Measurements from ENCODE around the gene ARHGAP6.

The ARHGAP6 gene

DNA sequence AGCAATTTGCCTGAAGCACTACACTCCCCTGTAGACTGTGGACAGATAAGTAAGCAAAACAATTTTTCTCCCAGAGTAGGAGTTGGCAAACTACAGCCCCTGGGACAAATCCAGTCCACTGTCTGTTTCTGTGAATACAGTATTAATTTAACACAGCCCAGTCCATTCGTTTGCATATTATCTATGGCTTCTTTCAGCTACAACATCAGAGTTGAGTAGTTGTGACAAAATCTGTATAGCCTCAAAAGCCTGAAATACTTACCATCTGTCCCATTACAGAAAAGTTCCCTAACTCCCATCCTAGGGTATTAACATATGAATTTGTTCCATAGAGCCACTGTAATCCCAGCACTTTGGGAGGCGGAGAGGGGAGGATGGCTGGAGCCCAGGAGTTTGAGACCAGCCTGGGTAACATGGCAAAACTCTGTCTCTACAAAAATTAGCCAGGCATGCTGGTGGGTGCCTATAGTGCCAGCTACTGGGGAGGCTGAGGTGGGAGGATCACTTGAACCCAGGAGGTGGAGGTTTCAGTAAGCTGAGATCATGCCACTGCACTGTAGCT is 319.5 kb downstream of the ARHGAP6 start:
- DNase-seq = no peak

- no peak for DNase-seq
Observed at GRCh38 chrX:11342673-11343072, 323.0 kb downstream of the ARHGAP6 start.

DNA sequence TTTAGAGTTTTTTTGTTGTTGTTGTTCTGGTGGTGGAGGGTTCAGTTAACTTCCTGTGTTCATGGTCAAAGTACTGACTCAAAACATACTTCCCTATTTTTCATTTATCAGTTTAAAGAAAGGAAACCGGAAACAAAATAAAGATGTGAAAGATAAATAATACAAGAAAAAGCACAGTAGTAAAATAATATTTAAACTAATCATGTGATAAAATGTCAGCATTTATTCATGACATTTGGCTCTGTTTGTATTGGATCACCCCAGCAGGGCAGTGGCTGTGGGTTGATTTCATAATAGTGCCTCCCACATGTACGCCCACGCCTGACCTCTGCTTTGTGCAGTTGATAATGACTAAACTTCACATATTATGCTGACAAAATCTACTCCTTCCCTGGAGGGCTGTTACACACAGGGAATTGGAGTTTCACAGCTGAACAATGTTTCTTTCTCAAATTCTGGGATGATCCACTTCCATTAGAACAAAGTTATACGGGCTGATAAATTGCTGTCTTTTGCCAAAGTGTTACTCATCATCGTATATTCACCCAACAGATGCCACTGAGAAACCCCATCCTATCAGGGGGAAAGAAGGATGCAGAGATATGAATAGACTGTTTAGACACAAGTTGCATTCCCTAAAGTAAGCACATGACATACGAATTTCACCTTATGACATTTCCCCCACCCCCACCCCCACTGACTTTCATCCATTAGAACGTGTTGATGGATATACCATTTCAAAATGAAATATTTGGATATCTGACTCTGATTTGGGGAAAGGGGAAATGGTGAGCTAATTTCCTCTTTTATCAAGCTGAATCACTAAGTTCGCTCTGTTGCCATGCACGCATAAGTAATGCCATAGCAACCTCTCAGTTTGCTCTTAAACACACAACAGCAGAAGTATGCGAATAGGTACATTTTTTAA is 324.2 kb downstream of the ARHGAP6 start:
- DNase-seq = no peak

- no peak for DNase-seq
Observed at GRCh38 chrX:11337292-11338009, 328.3 kb downstream of the ARHGAP6 start.

DNA sequence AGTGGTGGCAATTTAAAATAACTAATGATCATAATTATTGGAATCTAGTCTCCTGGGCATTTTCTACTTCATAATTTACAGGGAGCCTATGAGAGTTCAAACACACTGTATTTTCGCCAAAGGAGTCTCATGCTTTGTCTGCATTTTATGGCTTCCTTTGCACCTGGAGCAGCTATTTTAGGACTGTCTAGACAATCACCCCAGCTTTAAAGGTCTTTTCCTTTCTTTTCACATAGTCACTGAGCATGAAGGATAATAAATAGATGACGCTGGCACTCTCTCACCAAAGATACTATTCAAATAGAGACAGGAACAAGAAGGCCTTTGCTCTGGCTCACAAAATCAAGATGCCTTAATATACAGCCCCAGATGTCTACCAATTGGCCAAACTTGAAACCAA is 329.5 kb downstream of the ARHGAP6 start:
- no peak for DNase-seq

GRCh38 chrX:11334165-11334564 is 331.6 kb downstream of the ARHGAP6 start:
- DNase-seq = no peak

DNA sequence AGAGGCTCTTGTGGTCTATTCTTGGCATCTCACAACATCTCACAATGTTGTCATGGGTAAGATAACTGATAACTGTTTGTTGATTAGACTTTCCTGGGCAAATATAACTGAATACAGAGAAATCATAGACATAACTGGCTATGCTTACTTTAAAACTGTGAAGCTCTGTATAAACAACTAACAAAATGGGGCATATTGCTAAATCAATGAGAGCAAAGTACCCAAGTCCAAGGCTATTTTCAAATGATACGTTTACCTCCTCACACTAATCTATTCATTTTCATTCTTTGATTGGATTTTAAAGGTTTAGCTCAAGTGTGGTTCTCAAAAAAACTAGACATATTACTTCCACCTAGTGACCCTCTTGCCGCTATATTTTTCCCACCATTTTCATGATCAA is 333.9 kb downstream of the ARHGAP6 start:
- no peak for DNase-seq

DNA sequence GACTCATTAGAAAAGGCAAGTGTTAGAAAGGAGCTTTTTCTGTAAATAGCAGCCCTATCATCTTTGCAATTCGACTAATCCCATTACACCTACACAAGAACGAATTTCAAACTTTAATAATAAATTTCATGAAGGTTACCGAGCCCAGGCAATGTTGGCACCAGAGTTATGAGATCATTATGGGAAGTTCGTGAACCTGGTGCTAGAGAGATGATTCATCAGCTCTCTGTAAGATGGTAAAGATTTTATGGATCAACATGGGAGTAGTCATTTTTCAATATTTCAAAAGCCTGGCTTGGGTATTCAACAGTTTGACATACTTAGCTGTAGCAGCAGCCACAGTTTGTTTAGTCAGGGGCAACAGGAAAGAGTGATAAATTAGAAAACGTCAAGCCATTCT is 336.7 kb downstream of the ARHGAP6 start:
- DNase-seq = no peak

GRCh38 chrX:11328134-11328533 is 337.6 kb downstream of the ARHGAP6 start:
- DNase-seq = no peak

DNA sequence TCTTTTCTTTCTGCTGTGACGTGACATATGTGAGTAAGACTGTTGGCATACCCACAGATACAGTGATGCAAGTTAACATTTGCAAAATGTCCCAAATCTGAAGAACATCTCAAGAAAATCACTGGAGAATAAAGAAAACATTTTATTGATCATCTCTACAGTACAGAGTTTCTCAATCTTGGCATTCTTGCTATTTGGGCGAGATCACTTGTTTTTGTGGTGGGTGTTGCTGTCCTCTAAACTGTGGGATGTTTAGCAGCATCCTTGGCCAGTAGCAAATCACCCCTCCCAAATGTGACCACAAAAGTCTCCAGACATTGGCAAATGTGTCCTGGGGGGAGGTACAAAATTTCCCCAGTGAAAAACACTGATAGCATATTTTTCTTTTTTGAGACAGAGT is 343.7 kb downstream of the ARHGAP6 start:
- DNase-seq = no peak

DNA sequence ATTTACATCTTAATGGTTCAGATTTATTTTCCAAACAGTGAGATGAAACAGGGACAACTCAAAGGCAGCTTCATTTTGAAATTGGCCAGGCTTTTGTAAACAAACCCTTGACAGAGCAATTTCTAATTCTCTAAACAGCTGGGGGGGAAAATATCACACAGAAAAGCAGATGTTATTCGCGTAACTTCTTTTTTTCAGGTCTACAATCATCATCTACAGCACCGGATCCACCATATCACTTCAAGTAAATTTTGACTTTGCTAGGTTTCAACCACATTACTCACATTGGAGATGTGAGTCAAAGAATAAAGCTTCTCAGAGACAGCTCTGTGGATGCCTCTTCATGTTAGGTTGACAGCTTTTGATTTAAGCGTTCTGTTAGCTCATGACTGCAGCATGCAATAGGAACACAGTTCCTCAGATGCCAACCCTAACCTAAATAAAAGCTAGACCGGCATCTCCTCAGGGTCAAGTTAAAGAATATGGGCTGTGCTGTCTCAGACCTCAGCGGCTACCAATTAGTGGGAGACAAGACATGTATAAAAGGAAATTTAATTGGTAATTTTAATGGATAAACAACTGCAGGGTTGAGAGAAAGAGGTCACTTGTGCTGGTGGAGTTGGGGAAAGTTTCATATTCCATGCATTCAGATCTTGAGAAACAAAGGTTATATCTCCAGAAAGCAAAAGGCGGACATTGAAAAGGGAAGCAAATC is 345.8 kb downstream of the ARHGAP6 start:
- DNase-seq = no peak

- DNase-seq = no peak
Observed at GRCh38 chrX:11311706-11312105, 354.0 kb downstream of the ARHGAP6 start.

DNA sequence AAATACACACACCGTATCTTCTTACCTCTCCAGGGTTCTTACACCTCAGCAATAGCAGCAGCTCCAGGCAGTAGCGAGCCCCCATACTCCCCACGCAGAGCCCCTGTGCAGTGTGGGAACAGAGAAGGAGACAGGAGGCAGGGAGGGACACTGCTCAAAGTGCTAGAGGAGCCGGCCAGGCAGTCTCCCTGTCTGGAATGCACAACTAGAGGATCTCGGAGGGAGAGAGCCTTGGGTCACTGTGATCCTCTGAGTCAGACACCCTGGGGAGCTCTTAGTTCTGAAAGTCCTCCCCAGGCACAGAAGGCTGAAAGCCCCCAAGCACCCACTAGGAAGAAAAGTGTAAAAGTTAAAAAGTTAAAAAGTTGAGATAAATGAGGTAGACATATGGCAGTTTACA is 356.5 kb downstream of the ARHGAP6 start:
- DNase-seq = no peak

- DNase-seq = no peak
Observed at GRCh38 chrX:11305641-11306040, 360.1 kb downstream of the ARHGAP6 start.

GRCh38 chrX:11304829-11305228 is 360.9 kb downstream of the ARHGAP6 start:
- no peak for DNase-seq

- no peak for DNase-seq
Observed at GRCh38 chrX:11298600-11298999, 367.1 kb downstream of the ARHGAP6 start.

- DNase-seq = no peak
Observed at GRCh38 chrX:11296051-11296450, 369.7 kb downstream of the ARHGAP6 start.

DNA sequence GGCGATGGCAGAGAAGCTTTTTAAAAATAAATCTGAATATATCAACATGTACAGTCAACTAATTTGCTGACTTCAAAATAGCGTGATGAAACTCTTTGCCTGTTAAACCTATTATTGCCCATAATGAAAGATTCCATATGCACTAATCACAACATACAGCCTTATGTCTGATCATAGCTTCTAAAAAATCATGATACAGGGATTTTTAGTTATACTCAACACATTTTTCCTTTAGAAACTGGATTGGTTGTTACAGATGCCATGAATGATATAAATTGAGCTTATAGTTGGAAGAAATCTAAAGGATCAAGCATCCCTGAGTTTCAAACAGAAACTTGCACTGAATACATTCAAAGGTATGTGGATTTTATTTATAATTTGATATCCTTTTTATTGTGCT is 372.6 kb downstream of the ARHGAP6 start, which contains the start of gene AMELX:
Gene AMELX (plus strand): TSS at position 301 of the 400 bp plus-strand sequence. CDS start 1,376 bp downstream, outside the sequence.
- no peak for DNase-seq

DNA sequence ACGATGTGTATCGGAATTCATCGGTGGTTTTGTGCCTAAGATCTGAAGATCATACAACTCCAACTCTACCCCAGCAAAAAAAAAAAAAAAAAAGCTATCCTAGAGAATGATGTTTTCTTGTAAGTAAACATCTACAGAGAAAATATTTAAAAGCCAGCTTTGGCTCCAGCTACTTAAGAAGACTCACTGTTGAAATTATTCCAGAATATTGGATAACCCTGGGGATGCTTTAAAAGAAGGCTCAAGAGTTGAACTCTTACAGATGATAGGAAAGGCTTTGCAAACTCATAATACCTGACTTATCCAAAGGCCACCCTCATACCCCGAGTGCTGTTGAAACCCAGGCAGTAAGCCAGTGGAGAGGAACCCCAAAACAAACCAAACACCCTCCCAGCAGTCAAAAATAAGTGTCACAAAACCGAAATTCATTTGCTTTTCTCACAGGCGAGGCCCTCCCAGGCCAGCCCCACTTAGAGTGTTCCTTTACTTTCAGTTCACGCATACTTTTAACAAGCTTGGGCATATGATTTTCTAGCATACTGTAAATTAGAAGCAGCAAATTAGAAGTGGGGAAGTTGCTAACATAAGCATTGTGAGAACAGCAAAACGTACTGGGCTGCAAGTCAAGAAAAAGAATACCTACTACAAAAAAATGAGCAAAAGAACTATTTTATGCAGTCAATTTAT is 375.2 kb downstream of the ARHGAP6 start:
- DNase-seq = no peak

GRCh38 chrX:11287505-11287904 is 378.2 kb downstream of the ARHGAP6 start:
- DNase-seq = no peak

- DNase-seq = no peak
Observed at GRCh38 chrX:11285651-11286050, 380.1 kb downstream of the ARHGAP6 start.

DNA sequence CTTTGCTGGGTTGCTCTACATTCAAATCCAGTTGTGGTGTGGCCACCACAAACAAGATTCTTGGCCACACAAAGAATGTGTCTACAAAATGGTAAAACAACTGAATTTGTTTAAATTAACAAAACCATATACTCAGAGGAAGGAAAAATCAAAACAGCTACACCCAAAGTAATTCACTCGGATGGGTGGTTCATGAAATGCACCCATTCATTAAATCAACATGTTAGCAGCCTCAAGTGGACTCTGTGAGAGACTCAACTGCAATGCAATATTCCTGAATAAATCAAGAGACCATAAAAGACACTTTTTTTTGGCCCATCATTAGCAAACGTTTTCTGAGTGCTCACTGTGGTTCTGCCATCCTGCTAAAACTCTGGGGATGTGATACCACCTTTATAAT is 383.7 kb downstream of the ARHGAP6 start:
- no peak for DNase-seq

Data from NCI-H526 (cell line).